Stimulated activated naive CD4-positive, alpha-beta T cell (primary cell): ENCODE measurements around the gene CYP27A1.

Source experiments
- DNase-seq, 6 experiments: peaks; one replicate each; lab custom pipeline; 2025; lab: John Stamatoyannopoulos, UW

The CYP27A1 gene

GRCh38 chr2:218773881-218774280 lies 8.1 kb upstream of the CYP27A1 start:
- no peak for DNase-seq

- no peak for DNase-seq
Measured at GRCh38 chr2:218776488-218776887, 5.5 kb upstream of the CYP27A1 start.

GRCh38 chr2:218777276-218777990 lies 4.5 kb upstream of the CYP27A1 start:
- DNase-seq = no peak

GRCh38 chr2:218780046-218780445 lies 1.9 kb upstream of the CYP27A1 start:
- DNase-seq = no peak

GRCh38 chr2:218780851-218781690 lies 876 bp upstream of the CYP27A1 start:
- no peak for DNase-seq

GRCh38 chr2:218782528-218782844 lies 539 bp downstream of the CYP27A1 start:
- DNase-seq = no peak

GRCh38 chr2:218783688-218784087 lies 1.7 kb downstream of the CYP27A1 start:
- DNase-seq = no peak

GRCh38 chr2:218785103-218785502 lies 3.2 kb downstream of the CYP27A1 start:
- DNase-seq = no peak

- no peak for DNase-seq
Measured at GRCh38 chr2:218786133-218786532, 4.2 kb downstream of the CYP27A1 start.

- no peak for DNase-seq
Measured at GRCh38 chr2:218788529-218789255, 6.7 kb downstream of the CYP27A1 start.

GRCh38 chr2:218792433-218792832 lies 10.5 kb downstream of the CYP27A1 start:
- no peak for DNase-seq

- no peak for DNase-seq
Measured at GRCh38 chr2:218796691-218797090, 14.7 kb downstream of the CYP27A1 start.

- DNase-seq = no peak
Measured at GRCh38 chr2:218798767-218799504, 17.0 kb downstream of the CYP27A1 start.

GRCh38 chr2:218799990-218800389 lies 18.0 kb downstream of the CYP27A1 start:
- no peak for DNase-seq

GRCh38 chr2:218802386-218802994 lies 20.5 kb downstream of the CYP27A1 start:
- DNase-seq = peak in 2 of 6 experiments; percentile 4 to 15

GRCh38 chr2:218804817-218805216 lies 22.9 kb downstream of the CYP27A1 start:
- DNase-seq = no peak

GRCh38 chr2:218805627-218806026 lies 23.7 kb downstream of the CYP27A1 start:
- no peak for DNase-seq

- DNase-seq = no peak
Measured at GRCh38 chr2:218806346-218806978, 24.5 kb downstream of the CYP27A1 start.

- no peak for DNase-seq
Measured at GRCh38 chr2:218807626-218808025, 25.7 kb downstream of the CYP27A1 start.

- DNase-seq = no peak
Measured at GRCh38 chr2:218809515-218809914, 27.6 kb downstream of the CYP27A1 start.

- DNase-seq = no peak
Measured at GRCh38 chr2:218810256-218810655, 28.3 kb downstream of the CYP27A1 start.
